Renal cortical epithelial cell (primary cell): ENCODE measurements around the gene CERS6. TPM values are rescaled to one million over a fixed set of nuclear protein-coding genes. Genes with fewer than 3 reads are reported as not detected.
A peak's percentile ranks its signal among the peaks of the same experiment; 100 is the strongest.
"Not testable (repeated sequence)": the region's sequence is repeated elsewhere in the genome, so short reads cannot be mapped to it uniquely, and the experiment has no call there.

ENCODE experiments used
- DNase-seq: peaks from one replicate; pipeline ENCODE4 v3.0.0-alpha.2; 2011; ENCODE audit warnings: low read depth
- total RNA-seq: library from RNA; depleted of rRNA; stranded (reverse); fragments of >200 nt; gene quantifications from 2 replicates; pipeline ENCODE4 v1.2.3, GENCODE V29; 2014

Gene CERS6
- total RNA-seq, 1 donor from 2014 or later: 19.7 TPM

DNA sequence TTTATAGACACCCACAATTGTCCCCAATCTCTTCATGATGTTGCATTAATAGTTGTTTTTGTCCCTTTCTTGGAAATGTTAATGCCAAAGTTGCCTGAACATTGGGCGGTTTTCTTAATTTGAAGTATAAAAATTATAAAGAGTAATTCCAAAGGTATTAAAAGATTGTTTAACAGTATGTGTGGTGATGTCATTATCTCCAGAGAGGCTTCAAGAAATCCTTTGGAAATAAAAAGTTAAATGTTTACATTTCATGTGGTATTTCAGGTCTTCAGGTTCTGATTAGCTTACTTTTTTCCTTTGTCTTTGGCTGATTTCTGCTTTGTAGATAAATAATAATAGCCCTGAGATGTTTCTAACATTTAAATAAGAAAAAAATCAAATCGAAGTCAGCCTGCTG is 317.1 kb downstream of the CERS6 start:
- no peak for DNase-seq

DNA sequence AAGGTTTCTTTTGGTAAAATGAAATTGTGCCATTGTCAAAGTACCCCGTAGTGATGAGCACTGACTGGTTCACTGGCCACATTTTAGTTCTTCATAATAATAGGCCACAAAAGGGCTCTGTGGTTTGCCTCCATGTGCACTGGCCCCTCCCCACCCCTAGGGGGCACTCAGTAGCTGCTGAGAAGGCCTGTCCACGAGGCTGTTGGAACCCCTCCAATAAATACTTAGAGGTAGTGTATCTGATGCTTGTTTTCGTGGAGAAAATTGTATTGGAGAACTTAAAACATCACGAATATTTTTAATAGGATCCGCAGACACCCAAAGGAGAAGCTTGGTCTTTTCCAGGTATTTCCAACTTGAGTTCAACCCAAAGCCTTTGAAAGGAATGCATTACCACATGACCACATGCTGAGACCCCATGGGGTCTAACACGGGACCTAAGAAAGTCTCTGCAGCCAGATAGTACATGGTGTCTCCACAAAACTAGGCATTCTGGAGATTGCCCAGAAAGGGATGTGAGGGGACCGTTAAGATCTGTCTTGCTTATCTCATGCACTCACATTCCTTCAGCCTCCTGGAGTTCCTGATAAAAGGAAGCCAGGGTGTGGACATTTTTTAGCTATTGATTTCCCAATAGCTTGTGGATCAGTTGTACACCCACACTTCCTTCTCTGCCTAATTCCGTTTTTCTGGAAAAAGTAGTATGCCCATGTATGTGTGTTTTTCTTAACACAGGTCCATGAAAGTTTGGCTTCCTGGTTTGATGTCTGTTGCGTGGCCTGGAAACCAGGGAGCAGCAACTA is 317.8 kb downstream of the CERS6 start:
- DNase-seq: peak; percentile 61

DNA sequence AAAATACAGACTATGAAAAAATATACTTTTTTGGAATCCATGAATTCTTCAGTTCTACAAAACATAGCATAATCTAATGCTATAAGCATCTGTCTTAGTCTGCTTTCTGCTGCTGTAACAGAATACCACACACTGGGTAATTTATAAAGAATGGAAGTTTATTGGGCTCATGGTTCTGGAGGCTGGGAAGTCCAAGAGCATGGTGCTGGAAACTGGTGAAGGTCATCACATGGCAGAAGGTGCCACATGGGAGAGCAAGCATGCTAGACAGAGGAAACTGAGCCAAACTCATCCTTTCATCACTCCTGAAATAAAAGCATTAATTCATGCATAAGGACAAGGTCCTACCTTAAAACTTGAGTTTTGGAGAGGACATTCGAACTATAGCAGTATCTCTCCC is 319.8 kb downstream of the CERS6 start:
- no peak for DNase-seq

DNA sequence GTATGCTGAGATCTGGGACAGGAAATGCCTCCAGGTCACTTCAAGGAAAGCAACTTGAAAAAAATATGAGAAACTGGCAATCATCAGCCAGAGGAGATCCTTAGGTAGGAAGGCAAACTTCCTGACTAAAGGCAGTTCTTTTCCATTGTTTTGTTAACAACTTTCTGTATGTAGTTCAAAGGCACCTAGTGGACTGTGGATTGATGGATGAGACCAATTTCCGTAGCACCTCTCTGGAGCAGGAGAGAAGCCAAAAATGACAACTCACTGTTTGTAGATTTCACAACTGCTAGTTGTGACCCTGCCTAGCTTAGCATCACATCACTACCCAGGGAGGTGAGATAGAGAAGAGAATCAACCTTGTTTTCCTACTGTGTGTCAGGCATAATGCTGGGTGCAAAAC is 324.6 kb downstream of the CERS6 start:
- peak; percentile 97 for DNase-seq

DNA sequence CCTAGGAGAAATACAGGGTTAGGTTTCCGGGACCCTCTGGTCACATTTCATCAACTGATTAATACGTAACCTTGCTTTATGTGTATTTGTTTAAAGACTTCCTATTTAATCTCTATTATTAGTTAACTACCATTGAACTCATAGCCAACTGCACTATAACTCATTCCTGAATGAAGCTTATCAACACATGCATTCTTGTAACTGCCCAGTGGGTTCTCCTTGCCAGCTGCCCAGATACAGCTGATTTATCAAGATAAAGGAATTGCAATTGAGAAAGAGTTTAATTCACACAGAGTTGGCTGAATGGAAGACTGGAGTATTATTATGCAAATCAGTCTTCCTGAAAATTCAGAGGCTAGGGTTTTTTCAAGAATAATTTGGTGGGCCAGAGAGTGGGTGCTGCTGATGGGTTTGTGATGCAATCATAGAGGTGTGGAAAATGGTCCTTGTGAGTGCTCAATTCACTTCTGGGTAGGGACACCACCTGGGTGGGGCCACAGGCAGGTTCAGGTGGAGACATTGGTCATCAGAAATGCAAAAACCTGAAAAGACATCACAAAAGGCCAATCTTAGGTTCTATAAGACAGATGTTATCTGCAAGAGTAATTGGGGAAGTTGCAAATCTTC is 325.2 kb downstream of the CERS6 start:
- DNase-seq: peak; percentile 69

DNA sequence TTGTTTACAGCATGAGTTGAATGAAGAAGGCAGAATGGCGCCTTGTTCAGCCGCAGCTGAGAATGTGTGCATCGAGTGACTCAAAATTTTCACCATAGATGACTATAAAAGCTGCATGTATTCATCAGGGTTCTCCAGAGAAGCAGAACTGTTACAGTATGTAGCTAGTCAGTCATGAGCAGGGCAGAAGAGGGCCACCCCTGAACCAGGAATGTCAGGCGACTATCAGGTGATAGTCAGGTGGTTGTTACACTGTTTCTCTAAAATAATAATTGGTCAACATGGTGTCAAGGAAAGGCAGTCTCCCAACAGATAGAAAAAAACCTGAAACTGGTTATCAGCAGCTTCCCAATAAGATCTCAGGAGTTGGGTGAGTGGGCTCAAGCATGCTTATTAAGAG is 326.2 kb downstream of the CERS6 start:
- DNase-seq: no peak

DNA sequence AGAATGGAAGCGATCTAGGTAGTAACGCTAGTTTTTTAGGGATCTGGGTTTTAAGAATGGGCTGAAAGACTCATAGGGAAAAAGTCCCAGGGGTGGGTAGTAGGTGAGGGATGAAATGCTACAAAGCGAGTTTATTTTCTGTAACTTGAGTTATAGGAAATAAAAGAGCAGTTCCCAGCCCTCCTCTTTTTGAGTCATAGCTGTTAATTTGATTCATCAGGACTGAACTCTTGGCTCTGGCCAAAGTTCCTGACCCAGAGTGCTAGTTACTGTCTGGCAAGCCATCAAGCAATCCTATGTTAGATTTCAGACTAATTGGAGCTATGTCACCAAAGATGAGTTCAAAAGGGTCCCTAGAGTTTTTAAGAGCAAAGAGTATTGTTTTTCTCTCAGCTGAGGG is 328.9 kb downstream of the CERS6 start:
- peak; percentile 60 for DNase-seq

DNA sequence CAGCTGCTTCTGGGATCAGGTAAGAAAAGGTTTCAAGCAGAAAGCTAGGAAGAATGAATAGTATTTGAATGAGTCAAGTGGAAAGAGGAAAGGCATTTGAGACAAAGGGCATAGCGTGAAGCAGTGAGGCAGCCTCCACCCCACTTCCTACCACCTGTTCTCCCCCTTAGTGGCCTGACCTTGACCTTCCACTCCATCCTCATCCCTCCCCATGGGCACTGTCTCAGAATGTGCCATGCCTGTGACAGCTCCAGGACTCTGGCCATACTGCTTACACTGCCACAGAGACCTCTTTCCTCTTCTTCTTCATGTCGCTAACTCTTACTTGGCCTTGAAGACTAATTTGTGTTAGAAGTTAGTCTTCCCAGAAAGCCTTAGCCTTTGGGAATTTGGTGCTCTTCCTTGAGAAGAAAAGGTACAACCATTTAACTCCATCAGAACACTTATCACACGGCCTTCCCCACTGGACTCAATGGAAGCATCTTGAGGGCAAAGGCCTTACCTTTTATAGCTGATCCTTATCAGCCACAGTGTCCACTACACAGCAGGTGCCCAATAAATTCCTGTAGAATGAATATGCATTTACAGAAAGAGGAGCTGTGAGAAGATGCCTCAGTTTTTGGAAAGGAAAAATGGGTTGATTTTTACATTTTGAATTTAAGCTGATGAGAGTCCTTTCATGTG is 331.2 kb downstream of the CERS6 start:
- DNase-seq: no peak

DNA sequence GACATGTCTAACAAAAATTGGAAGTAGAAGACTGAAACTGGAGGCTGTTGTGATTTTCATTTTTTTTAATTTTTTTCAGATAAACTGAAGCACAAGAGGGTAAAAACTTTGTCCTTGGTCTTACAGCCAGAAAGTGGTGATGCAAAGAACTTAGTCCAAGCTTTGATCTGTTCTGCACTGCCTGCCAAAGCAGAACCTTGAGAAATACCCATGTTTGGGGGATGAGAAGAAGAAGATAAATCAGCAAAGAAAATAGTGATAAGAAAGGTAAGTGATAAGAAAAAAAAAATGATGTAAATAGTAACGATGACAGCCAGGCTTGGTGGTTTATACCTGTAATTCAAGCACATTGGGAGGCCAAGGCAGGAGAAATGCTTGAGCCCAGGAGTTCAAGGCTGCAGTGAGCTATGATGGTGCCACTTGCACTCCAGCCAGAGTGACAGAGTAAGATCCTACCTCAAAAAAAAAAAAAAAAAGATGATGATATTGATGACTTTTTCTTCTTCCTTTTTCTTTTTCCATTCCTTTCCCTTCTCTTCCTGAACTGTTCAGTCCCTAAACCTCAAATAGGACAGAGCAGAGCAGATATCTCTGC is 331.8 kb downstream of the CERS6 start:
- no peak for DNase-seq

DNA sequence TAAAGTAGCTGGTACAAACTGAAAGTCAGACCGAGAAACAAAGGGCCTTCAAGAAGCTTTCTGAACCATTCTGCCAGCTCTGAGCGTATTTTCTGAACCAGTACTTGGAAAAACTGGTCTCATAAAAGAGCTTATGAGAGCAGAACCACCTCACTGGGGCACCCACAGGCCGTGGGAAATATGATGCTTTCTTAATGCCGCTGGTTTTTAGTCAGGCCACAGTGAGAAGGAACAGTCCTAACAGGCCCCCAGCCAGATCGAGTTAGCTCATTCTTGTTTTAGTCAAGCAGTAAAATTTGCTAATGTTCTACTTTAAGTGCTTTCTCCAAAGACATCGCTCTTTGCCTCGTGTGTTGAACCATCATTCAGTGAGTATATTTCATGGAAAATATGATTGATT is 333.7 kb downstream of the CERS6 start:
- DNase-seq: peak; percentile 65

DNA sequence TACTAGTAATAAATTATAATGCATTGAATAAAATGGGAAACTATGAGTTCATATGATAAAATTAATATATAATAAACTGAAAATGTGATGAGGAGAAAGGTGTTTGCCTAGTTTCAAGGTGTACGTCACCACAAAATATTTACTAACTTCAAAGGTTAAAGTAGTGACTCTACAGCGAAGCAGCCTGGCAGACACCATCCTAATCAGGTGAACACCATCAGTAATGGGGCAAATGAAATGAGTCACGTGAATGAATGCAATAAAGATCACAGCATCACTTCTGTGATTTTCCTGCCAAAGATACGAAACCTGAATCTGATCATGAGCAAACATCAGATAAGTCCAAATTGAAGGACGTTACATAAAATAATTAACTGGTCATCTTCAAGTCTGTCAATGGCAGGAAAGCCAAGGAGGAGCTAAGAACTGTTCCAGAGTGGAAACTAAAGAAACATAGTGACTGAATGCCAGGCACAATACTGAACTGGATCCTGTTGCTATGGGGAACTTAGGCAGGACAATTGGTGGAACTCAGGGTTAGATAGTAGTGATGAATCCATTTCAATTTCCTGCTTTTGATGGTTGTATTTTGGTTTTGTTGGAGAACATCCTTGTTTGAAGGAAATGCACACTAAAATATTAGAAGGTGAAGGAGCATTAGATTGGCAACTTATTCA is 334.3 kb downstream of the CERS6 start:
- no peak for DNase-seq

DNA sequence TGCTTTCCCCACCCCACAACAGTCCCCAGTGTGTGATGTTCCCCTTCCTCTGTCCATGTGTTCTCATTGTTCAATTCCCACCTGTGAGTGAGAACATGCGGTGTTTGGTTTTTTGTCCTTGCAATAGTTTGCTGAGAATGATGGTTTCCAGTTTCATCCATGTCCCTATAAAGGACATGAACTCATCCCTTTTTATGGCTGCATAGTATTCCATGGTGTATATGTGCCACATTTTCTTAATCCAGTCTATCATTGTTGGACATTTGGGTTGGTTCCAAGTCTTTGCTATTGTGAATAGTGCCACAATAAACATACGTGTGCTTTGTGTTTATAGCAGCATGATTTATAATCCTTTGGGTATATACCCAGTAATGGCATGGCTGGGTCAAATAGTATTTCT is 335.1 kb downstream of the CERS6 start:
- not testable (repeated sequence) for DNase-seq

DNA sequence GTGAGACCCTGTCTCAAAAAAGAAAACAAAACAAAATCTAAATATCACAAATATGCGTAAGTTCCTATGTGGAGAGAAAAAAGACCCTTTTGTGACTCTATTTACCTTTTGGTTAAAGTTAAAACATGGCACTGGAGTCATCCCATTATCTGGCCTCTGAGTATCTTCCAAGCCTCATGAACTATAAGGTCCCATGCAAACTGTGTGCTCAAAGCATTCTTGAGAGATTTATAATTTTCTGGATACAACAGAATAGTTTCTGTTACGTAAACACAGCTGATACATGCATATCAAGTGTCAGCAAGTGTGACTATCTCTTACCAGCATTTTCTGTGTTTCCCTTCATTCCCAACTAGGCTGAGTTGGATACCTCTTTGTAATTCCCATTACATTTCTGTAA is 337.5 kb downstream of the CERS6 start:
- no peak for DNase-seq

DNA sequence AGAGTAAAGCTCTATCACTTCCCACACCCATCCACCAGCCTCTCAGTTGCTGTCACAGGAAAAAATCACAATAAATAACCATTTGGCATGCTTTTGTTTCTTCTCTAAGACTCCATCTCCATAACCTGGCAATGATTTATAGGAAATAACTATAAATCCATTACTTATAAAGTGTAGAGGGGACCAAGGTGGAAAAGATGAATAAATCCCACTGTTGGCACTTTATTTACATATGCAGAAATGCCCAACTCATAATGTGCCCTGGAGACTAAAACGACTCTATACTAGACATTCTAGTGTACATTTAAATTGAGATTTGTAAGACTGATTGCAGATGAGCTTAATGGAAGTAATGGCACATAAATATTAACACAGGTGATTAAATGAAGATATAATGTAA is 338.9 kb downstream of the CERS6 start:
- DNase-seq: peak; percentile 71

DNA sequence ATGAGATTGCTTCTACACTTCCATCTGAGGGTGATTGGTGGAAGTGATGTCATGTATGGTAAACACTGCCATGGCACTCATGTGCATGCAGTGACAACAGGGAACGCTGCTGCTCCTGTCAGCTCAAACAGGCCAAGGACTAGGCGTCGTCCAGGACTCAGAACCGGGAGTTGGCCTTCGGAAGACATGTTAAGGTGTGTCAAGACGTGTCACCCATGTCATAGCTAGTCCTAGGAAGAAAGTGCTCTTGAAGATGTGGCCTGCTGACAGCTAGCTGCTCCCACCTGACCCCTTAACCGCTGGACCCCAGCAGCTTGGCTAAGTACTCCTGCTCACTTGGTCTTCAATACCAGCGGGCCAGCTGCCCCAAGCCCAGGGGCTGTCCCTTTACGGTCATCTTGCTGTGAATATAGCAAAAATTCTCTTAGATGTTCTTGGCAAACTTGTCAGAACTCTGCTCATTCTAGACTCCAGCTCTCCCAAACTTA is 340.1 kb downstream of the CERS6 start:
- DNase-seq: no peak

DNA sequence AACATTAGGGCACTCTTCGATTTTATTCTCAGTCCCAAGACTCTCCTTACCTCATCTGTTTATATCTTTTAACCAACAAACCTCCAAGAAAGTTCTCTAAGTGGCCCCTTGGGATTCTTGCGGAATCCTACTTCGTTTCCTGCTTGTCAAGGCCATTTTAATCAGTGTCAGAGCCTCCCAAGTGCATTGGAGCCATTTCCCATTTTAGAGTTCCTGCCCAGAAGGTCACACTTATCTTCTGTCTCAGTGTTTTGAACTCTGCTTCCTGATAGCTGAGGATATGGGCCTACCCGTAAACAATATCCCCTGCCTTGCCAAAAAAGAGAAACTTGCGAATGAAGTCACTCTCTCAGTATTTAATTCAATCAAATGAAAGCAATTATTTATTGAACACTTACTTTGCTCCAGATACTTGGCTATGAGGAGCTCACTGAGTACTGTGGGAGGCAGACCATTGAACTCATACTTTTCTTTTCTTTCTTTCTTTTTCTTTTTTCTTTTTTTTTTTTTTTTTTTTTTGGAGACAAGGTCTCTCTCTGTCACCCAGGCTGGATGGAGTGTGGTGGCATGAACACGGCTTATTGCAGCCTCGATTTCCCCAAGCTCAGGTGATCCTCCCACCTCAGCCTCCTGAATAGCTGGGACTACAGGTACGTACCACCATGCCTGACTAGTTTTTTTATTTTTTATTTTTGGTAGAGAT is 340.7 kb downstream of the CERS6 start:
- DNase-seq: no peak

DNA sequence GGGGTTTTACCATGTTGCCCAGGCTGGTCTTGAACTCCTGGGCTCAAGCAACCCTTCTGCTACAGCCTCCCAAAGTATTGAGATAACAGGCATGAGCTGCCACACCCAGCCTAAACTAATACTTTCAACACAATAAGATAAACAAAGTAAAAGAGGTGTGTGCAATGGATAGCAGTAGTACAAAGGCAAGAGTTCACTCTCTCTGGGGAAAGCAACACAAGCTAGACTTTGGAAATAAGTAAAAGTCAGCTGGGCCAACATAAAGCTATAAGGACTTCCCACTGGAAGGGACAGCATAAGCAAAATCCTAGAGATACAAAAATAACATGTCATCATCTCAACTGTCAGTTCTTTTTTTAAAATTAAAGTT is 341.2 kb downstream of the CERS6 start:
- DNase-seq: no peak

DNA sequence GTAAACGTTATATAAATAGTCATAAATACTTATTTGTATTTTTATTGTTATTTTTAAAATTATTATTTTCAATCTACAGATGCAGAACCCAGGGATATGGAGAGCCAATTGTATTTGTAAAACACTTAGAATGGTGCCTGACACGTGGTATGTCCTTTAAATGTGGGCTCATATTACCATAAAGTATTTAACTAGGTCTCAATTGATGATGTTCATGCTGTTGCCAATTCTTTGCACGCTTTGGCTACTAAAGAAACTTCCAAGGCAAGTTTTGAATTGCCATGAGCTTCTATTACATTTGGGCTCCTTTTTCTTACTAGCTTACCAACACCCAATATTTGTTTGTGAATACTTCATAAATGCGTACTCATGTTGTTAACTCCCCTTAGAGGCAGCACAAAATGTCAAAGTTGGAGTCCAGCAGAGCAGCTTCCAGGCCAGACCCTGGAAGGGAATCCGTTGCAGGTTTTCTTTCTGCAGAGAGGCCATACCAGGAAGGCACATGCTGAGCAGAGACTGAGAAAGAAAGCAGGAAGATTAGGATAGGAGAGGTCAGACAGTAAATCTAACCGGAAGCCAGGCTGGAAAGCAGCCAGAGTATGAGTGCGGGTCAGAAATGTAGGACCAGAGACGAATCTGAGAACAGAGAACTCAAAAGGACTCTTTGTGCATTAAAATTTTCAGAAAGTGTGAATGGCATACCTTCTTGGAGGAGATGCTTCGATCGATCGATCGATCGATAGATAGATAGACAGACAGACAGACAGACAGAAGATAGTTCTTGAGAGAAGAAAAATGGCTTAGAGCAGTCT is 342.2 kb downstream of the CERS6 start:
- DNase-seq: no peak

DNA sequence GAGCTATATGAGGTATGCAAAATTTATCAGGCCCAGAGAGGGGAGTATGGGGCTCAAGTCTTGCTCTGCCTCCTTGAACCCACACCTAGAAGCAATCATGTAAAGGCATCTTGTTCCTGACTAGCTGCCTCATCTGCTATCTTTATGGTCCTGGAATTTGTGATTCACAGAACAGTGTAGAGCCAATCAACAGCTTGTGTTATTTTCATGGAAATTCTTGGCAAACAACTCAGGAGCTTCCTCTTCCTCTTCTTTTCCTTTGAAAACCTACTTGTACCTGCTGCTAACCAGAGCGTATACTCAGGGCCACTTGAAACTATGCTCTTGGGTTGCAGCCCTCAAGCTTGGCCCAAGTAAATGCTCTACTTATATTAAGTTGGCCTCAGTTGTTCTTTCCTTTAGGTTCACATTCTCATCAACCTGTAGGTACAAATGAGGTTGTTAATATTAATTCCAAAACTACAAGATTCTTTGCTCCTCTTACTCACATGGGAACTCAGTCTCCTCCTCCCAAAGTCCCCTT is 342.9 kb downstream of the CERS6 start:
- DNase-seq: no peak

DNA sequence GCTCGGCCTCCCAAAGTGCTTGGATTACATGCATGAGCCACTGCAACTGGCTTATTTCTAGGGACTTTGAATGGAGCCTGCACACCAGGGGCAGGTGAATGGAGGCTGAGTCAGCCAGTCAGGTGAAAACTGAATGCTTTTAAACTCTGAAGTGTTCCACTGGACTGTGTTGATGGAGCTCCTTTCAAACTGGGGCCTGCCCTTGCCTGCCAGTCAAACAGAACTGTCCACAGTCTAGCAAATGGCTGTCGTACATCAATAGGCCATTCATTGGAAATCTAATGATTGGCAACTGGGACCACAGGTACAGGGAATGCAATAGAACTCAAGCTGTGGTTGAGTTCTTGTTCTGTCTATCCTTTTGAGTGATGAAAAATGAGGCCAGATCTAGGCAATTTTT is 345.4 kb downstream of the CERS6 start:
- DNase-seq: no peak
